NCI-H2171 treated with DMSO at 0.1 percent for 48 hours (cell line): ENCODE results near the gene TCF7L1.
A peak's percentile ranks its signal among the peaks of the same experiment; 100 is the strongest.
"Not testable (repeated sequence)": the region's sequence is repeated elsewhere in the genome, so short reads cannot be mapped to it uniquely, and the experiment has no call there.

ENCODE experiments used
- DNase-seq: peaks from one replicate; lab custom pipeline; 2025; lab: John Stamatoyannopoulos, UW

Gene TCF7L1

DNA sequence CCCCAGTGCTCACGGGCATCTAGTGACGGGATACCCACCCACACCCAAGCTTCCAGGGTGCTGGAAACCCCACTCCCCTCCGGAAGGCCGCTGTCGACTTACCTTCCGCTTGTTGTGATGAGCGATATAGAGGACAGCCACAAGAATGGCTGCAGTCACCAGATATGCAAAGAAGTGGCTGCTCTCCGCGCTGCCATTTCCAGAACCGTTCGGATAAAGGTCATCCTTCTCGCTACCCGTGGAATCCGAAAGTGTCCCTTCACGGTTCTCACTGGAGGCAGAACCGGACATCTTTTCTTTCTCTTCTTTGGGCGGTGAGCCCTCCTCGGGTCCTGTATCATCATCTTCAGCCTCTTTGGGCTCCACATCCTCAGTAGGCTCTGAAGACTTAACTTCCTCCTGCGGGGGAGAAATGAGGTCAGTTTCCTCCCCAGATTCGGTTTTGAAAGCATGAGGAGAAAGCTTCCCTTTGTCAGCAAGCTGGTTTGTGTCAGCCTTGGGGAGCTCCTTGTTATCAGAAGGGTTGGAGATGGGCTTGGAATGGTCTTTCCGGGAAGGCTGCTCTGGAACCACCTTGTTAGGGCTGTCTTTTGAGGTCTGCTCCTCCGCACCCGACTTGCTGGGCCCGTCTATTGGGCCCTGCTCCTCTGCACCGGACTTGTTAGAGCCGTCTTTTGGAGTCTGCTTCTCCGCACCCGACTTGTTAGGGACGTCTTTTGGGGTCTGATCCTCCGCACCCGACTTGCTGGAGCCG lies 193.4 kb downstream of the TCF7L1 start:
- DNase-seq: no peak

DNA sequence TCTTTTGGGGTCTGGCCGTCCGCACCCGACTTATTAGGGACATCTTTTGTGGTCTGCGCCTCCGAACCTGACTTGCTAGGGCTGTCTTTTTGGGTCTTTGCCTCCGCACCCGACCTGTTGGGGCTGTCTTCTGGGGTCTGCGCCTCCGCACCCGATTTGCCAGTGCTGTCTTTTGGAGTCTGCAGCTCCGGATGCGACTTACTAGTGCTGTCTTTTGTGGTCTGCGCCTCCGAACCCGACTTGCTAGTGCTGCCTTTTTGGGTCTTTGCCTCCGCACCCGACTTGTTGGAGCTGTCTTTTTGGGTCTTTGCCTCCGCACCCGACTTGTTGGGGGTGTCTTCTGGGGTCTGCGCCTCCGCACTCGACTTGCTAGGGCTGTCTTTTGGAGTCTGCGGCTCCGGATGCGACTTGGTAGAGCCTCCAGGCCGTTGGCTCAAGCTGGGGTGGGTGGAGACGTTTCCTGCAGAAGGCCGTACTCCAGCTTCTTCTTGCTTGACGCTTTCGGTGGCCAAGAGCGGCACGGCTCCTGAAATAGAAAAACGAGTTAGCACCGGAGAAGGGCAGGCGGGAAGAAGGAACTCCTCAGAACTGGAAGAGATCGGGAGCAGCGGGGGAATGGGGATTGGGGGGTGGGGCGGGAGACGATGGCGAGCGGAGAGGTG lies 194.1 kb downstream of the TCF7L1 start:
- no peak for DNase-seq

- peak; percentile 93 for DNase-seq
These were observed 194.8 kb downstream of the TCF7L1 start, which contains the start of gene TGOLN2 for GRCh38 chr2:85327822-85328617. Gene TGOLN2 (minus strand): TSS chr2:85327989. CDS start chr2:85327962, 27 bp downstream.

DNA sequence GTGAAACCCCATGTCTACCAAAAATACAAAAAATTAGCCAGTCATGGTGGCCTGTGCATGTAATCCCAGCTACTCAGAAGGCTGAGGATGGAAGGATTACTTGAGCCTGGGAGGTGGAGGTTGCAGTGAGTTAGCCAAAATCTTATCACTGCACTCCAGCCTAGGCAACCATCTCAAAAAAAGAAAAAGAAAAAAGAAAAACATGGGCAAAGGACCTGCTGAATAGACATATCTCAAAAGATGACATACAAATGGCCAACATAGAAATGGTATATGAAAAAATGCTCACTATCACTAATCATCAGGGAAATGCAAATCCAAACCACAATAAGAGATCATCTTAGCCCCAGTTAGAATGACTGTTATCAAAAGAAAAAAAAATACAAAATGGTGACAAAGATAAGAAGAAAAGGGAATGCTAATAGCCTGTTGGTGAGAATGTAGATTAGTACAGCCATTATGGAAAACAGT lies 196.0 kb downstream of the TCF7L1 start:
- DNase-seq: no peak

GRCh38 chr2:85329701-85330100 lies 196.5 kb downstream of the TCF7L1 start:
- not testable (repeated sequence) for DNase-seq

- no peak for DNase-seq
These were observed 197.8 kb downstream of the TCF7L1 start for GRCh38 chr2:85330839-85331636.

DNA sequence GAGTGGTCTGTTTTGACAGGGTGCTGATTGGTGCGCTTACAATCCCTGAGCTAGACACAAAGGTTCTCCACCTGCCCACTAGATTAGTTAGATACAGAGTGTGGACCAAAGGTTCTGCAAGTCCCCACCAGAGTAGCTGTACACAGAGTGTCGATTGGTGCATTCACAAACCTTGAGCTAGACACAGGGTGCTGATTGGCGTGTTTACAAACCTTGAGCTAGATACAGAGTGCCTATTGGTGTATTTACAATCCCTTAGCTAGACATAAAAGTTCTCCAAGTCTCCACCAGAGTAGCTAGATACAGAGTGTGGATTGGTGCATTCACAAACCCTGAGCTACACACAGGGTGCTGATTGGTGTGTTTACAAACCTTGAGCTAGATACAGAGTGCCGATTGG lies 200.7 kb downstream of the TCF7L1 start:
- not testable (repeated sequence) for DNase-seq

- no peak for DNase-seq
These were observed 201.7 kb downstream of the TCF7L1 start for GRCh38 chr2:85334928-85335327.

DNA sequence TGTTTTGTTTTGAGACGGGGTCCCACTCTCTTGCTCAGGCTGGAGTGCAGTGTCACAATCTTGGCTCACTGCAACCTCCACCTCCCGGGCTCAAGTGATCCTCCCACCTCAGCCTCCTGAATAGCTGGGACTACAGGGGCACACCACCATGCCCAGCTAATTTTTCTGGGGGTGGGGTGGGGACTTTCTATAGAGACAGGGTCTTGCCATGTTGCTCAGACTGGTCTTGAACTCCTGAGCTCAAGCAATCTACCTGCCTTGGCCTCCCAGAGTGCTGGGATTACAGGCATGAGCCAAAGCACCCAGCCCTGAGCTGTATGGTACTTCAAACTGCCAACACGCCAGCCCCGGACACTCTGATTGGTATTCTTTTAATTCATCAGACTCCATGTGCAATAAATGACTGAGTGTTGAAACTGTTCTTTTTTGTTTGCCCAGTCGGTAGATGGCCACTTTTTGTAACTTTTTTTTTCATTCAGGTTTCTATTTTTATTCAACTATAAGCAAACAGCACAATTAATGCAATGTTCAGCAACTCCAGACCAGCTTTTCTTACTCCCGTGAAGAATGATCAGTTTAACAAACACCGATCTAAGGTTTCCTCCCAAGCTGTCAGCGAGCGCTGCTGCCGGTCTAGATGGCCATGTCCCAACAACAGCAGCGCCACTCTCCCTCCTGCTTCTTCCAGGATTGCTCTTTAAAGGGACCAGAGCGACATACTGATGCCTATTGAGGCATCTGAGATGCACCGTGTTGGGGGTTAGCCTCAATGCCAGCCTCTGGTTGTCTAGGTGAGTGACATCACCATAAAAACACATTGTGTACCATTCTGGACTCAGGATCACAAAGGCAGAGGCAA lies 207.1 kb downstream of the TCF7L1 start:
- DNase-seq: peak; percentile 90

- DNase-seq: no peak
These were observed 208.3 kb downstream of the TCF7L1 start for GRCh38 chr2:85341269-85342029.

DNA sequence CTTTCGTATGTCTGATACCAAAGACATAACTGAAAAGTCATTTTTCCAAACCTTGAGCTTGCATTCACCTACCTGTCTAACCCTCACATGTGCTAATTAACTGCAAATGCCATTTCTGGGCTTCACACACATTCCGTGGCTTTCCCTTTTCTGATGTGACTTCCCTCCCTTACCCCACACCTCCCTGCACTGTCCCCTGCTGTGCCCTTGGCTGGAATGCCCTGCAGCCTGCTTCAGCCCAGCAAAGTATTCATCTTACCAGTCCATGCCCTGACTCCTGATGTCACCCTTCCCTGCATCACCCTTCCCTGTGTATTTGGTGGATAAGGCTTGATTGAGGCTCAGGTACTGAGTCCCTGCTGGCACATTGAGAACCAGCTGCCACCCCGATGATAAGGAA lies 209.0 kb downstream of the TCF7L1 start:
- DNase-seq: no peak

DNA sequence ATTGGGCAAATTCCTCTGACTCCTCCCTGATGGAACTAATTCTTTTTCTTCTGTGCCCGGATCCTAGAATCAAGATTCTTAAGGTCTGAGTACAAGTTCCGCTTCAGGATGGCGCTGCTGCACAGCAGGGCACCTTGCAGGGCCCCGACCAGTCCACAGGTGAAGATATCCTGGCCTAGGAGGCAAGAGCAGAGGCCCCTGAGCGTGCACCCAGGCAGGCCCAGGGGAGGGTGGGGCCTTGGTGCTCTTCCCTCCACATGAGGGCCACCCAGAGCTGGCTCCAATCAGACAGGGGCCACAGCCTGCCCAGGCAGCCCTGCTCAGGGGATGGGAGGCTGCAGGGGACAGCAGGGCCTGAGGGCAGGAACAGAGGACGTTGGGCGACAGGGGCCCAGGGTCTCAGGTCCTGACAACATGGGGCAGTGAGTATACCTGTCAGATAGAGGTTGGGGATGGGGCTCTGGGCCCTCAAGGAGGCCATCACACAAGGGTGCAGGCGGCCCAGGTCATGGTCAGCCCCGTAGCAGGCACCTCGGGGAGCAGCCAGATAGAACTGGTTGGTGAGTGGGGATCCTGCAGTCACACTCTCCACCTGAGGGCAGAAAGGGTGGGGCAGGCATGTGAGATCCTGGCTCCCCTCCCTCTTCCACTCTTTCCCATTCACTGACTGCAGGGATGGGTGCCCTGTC lies 210.2 kb downstream of the TCF7L1 start:
- not testable (repeated sequence) for DNase-seq

- no peak for DNase-seq
These were observed 211.3 kb downstream of the TCF7L1 start for GRCh38 chr2:85344356-85344954.

DNA sequence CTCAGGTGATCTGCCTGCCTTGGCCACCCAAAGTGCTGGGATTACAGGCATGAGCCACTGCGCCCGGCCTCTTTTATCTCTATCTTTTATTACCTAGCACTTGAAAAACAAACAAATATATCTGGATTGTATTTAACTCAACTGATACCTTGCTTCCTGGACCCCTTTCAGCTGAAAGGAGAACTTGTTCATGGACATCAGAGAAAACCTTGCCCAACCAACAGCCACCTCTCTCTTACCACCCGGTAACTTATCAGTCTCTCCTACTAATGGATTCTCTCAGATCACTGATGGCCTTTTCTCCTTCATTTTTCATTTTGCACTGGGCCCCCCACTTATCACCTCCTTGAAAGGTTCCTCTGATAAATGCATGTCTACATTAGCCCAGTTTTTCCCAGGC lies 214.4 kb downstream of the TCF7L1 start:
- DNase-seq: no peak

DNA sequence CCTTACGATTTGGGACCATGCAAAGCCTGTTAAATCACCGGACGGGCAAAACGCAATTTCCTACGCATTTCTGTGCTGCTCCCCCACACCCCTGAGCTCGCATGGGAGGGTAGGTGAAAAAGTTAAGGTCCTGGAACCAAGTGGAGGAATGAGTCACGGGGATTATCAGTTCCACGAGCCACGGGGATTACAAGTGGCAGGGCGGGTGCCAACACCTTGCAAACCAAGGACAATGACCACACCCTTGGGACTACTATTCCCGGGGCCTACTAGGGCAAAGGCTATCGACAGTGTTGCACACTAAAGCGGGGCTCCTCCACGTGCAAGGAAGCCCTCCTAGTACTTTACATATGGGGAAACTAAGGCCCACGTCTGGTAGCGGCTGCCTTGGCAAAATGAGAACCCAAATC lies 220.7 kb downstream of the TCF7L1 start:
- DNase-seq: no peak

DNA sequence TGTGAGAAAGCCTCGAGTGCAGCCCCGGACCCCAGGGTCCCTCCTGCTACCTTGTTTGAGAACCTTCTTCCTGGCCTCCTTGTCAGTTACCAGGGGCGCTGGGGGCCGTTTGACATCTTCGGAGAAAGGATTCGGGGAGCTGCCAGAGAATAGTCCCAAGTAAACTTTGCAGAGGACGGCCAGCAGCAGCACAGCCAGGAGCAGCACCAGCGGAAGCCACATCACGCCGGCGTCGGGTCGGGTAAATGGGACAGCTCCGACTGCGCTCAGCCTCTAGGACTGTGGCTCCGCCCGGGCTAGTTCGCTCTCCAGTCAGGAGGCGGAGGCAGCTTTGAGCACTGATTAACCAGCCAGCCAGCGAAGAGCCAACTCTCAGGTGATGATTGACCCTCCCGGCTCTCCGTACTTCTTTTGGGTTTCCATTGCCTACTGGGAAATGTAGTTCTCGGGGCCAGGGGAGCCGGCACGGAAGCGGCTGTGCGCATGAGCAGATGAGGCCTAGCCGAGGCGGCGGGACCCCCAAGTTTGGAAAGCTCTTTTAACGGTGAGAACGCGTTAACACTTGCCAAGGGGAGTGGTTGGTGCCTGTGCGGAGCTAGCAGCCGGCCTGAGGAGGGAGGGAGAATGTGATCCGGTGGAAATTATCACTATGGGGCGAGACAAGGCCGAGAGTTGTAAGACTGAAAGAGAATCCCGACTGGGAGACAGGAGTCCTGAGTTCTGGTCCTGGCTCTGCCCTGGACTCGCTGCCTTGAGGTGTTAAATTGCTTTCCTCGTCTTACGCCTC lies 221.3 kb downstream of the TCF7L1 start, which contains the start of the genes ELMOD3 and RETSAT:
TSS of gene ELMOD3 (plus strand) at position 484 of the 787 bp plus-strand sequence. CDS start 2,430 bp downstream, outside the sequence.
TSS of gene RETSAT (minus strand) at position 243 of the 787 bp plus-strand sequence. CDS start at position 222, 21 bp downstream.
- DNase-seq: peak; percentile 99

DNA sequence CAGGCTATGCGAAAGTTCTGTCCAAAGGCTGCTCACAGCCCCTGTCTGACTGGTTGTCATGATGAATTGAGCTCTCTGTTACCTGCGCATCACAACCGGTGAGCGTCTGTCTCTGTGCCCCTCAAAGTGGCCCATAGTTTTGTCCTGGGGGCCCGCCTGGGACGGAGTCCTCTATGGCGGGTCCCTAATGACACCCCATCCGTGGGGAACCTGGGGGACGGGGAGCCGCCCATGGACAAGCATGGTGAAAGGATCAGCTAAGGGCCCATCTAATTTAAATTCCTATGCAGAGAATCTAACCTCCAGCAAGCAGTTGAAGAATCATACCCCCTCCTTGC lies 221.8 kb downstream of the TCF7L1 start:
- no peak for DNase-seq

GRCh38 chr2:85355521-85355920 lies 222.3 kb downstream of the TCF7L1 start:
- no peak for DNase-seq
